ENCODE measurements around the gene MICOS13.

MICOS13 gene

GRCh38 chr19:5687360-5688198, 7.3 kb upstream of the MICOS13 start:
- DNase-seq (ENCODE audit: low read depth in 2 of 2) = no peak

GRCh38 chr19:5686647-5687359, 6.5 kb upstream of the MICOS13 start:
- DNase-seq (ENCODE audit: low read depth in 2 of 2) = peak; percentile 98 to 100

GRCh38 chr19:5686326-5686646, 6.0 kb upstream of the MICOS13 start:
- DNase-seq (ENCODE audit: low read depth in 2 of 2) = no peak

- DNase-seq (ENCODE audit: low read depth in 2 of 2) = no peak
Measured at GRCh38 chr19:5684694-5685430, 4.5 kb upstream of the MICOS13 start.

GRCh38 chr19:5683177-5683886, 3.0 kb upstream of the MICOS13 start:
- DNase-seq (ENCODE audit: low read depth in 2 of 2) = no peak

- DNase-seq (ENCODE audit: low read depth in 2 of 2) = no peak
Measured at GRCh38 chr19:5682107-5682482, 1.8 kb upstream of the MICOS13 start.

- no peak for DNase-seq (ENCODE audit: low read depth in 2 of 2)
Measured at GRCh38 chr19:5681391-5682106, 1.2 kb upstream of the MICOS13 start.

- no peak for DNase-seq (ENCODE audit: low read depth in 2 of 2)
Measured at GRCh38 chr19:5680084-5680436, 256 bp downstream of the MICOS13 start.

- DNase-seq (ENCODE audit: low read depth in 2 of 2) = no peak
Measured at GRCh38 chr19:5679289-5680083, 830 bp downstream of the MICOS13 start.

- DNase-seq (ENCODE audit: low read depth in 2 of 2) = no peak
Measured at GRCh38 chr19:5678071-5678718, 2.1 kb downstream of the MICOS13 start.

GRCh38 chr19:5677580-5677979, 2.7 kb downstream of the MICOS13 start:
- DNase-seq (ENCODE audit: low read depth in 2 of 2) = no peak

GRCh38 chr19:5677136-5677535, 3.2 kb downstream of the MICOS13 start:
- DNase-seq (ENCODE audit: low read depth in 2 of 2) = no peak

GRCh38 chr19:5676772-5677105, 3.6 kb downstream of the MICOS13 start:
- DNase-seq (ENCODE audit: low read depth in 2 of 2) = no peak

- no peak for DNase-seq (ENCODE audit: low read depth in 2 of 2)
Measured at GRCh38 chr19:5676105-5676771, 4.1 kb downstream of the MICOS13 start.

GRCh38 chr19:5674714-5675113, 5.6 kb downstream of the MICOS13 start:
- no peak for DNase-seq (ENCODE audit: low read depth in 2 of 2)

GRCh38 chr19:5673752-5674151, 6.6 kb downstream of the MICOS13 start:
- no peak for DNase-seq (ENCODE audit: low read depth in 2 of 2)

GRCh38 chr19:5672708-5673459, 7.4 kb downstream of the MICOS13 start:
- no peak for DNase-seq (ENCODE audit: low read depth in 2 of 2)

GRCh38 chr19:5671600-5671999, 8.7 kb downstream of the MICOS13 start:
- DNase-seq (ENCODE audit: low read depth in 2 of 2) = no peak

- DNase-seq (ENCODE audit: low read depth in 2 of 2) = no peak
Measured at GRCh38 chr19:5669212-5669611, 11.1 kb downstream of the MICOS13 start.
